HG02938 (cell line): ENCODE measurements around the gene CRYBG3.

Source experiments
- ATAC-seq: cut with Tn5 transposase; IDR thresholded peaks from one replicate; pipeline ENCODE4 v1.9.1; 2021; ENCODE audit warnings: mild to moderate bottlenecking, moderate library complexity; ENCODE audit not compliant: unreplicated experiment

Gene CRYBG3

DNA sequence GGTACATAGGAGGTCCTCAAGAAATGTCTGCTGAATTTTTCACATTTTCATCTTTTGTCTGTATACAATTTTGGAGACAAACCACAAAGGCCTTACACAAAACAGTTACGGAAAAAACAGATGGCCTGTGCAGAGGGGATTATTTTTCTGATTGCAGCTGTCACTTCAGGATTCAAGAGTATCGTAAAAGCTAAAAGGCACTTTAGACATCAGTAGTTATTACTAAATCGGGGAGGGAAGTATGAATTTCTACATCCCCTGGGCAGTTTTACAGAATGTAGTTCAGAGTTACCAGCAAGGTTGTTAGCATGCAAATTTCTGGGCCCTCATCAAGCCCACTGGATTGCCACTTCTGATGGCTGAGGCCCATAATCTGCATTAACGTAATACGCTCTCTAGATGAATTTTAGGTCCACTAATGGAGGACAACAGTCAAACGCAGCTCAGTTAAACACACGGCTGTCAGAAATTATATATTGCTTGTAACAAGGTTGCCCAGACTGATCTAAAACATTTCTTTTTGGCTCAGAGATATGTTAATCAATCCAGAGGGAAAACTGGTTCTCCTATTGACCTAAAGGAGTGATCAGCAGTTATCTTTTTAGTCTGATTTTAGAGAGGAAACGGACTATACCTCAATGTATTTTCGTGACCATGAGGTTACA, 149.3 kb downstream of the CRYBG3 start:
- ATAC-seq: no peak

DNA sequence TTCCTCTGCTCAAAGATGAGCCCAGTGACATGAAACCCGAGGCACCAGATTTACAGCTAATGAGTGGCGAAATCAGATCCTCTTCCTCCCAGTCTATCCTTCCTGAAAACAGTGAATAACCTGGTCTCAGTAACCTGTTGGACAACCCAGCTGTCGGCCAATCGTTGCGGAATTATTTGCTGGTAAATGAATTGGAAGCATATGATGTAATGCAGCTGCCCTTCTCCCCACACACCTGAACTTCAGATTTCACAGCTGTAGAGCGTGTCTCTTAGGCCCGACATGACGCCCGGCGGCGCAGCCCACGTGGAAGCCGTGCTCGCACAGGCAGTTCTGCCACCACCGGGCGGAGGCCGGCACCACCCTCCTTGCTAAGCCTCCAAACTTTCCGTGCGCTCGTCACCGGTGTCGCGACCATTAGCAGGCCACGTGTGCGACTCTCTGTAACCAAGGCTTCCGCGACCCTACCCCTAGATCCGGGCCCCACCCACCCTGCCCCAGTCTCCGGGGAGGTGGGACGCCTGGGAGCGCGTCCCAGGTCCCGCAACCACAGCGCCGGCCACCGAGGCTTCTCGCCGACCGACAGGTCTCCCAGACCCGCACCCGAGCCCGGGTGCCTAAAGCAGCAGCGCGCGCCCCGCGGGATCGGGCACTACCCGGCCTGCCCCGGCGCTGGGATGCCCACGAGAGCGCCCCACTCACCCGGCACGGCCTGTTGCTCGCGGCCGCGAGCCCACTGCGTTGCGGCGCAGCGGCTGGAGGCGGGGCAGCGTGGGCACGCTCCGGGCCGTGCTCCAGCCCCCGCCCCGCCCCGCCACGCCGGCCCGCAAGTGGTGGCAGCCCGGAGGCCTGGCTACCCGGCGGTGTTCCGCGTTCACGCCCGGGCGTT, 150.1 kb downstream of the CRYBG3 start, which contains the start of gene RIOX2:
RIOX2 (minus strand) TSS at position 753 of the 889 bp plus-strand sequence. CDS start 4,838 bp downstream, outside the sequence.
- ATAC-seq: peak; percentile 92

DNA sequence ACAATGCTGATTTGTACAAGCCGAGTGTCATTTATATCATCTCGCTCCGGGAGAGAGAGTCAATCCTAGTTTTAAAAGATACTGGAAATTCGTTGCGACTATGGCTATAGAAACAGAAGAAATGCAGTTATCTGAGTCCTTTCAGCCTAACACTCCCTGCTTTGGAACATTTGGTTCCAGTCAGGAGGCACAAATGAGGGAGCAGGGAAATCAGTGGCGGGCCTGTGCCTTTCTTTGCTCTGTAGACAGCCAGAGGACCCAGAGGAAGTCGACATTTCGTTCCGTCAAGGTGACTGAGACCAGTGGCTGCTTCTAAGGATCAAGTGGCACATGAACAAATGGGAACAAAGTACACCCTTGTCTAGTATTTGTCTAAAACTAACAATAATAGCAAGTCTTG, 151.2 kb downstream of the CRYBG3 start:
- ATAC-seq: no peak

DNA sequence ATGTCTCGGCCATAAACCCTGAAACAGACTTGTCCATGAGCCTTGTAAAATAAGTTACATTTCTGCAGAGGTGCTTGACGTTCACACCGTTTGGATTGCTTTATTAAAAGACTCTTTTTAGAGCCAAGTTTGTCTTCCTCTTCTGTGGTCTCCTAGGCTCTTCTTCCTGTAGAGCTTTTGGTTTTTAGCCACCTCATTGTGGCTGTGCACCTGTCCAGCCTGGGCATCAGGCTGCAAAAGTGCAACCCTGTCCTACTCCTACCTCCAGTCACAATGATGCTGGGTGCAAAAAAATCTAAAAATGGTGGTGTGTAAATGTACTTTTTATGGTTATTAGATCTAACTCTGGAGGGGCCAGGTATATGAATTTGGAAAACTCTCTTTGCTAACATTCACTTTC, 153.2 kb downstream of the CRYBG3 start:
- no peak for ATAC-seq

DNA sequence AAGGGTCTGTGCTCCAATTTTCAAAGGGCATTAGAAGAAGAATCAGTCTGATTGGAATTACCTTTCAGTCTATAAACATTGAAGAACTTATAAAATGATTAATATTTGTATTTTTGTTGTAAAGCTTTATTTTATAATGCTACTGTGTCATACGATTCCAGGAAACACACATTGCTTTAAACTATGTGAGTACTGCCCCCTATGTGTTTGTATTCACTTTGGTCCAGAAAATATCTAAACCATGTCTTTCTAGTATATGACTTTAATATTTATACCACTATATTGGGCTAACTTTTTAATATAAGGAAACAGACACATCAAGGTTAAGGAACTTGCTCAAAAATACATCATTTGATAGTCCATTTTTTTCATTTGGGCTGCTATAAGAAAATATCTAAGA, 153.7 kb downstream of the CRYBG3 start:
- ATAC-seq: no peak

DNA sequence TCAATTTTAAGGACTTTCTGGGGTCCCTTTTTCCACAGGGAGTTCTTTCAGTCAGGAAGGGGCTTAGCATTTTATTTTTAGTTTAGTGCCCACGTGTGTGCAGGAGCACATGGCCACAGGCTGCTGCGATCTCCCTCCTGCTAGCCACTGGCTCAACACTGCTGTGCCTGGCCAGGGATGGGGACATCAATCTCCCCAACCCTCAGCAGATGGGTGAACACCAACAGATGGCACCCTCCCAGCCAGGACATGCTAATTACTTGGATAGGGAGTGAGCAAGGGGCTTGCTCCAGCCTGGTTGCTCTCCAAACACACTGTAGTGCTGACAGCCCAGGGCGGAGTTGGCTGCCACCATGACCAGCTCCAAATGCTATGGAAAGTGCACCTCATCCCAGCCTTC, 157.8 kb downstream of the CRYBG3 start:
- ATAC-seq: no peak

DNA sequence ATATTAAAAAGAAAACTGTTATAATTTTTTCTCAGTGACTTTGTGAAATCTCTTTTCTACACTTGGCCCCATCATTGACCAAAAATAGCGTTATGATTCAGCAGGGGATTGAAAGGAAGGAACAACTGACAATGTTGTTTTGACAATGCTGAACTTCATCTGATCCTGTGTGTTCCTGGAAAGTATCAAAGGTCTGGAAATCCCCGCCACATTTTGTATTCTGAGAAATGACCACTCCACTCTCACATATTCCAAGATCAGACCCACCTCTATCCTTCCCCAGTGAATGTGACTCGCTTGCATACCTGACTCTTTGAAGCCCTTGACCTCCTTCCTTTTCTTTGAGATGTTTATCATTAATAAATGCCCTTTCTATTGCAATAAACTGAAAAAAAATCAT, 160.1 kb downstream of the CRYBG3 start:
- ATAC-seq: no peak

DNA sequence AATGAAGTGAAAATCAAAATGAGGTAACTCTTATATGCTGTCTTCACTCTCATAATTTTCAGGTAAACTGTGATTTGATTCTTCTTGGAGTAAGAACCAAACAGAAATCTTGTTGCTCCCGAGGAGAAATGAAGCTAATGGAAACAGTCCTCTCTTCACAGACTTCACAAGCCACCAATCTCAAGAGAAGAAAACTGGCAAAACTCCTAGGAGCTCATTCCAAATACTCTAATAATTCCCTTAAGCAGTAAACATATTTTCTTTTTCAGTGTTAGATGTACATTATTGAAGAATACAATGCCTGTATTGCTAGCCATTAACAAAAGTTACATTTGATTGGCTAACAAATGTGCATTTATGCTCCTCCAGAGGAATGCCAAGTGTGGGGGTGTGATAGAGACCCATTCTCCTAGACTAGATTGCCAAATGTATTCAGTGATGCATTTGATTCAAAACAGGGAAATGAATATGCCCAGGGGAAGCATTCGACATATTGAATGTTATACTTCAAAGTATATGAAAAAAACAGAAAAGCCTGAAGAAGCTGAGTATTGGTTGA, 162.2 kb downstream of the CRYBG3 start:
- ATAC-seq: no peak

DNA sequence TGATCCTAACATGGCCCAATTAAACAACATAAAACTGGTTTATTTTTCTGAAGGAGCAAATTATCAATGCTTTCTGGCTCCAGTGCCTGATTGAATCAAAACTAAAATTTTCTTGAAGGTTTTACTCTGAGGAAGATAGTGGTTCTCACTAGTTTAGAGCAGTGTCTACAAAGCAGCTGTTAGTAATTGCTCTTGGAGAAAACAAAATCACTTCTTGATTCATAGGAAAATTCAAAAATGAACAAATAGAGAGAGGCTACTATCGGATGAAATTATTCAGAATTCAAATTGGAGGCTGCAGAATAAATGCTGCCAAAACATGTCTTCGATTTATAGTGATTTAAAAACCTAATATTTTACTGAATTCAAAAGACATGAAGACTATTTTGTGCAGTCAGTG, 165.5 kb downstream of the CRYBG3 start:
- no peak for ATAC-seq

DNA sequence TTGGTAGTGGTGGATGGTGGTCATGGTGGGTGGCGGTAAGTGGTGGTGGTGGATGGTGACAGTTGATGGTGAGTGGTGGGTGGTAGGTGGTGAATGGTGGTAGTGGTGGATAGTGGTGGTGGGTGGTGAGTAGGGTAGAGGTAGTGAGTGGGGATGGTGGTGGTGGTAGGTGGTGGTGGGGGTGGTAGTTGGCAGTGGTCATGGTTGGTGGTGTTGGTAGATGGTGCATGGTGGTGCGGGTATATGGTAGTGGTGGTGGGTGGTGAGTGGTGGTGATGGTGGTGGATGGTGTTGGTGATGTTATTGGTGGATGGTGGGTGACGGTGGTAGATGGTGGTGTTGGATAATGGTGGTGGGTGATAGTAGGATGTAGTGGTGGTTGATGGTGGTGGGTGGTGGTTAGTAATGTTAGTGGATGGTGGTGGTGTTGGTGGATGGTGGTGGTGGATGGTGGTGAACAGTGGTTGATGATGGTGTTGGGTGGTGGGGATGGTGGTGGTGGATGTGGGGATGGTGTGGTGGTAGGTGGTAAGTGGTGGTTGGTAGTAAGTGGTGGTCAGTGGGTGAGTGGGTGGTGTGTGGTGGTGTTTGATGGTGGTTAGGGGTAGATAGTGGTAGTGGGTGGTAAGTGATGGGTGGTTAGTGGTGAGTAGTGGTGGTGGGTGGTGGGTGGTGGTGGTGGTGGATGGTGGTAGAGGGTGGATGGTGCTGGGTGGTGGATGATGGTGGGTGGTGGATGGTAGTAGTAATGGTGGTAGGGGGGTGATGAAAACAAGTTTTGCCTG, 167.2 kb downstream of the CRYBG3 start:
- ATAC-seq: no peak

DNA sequence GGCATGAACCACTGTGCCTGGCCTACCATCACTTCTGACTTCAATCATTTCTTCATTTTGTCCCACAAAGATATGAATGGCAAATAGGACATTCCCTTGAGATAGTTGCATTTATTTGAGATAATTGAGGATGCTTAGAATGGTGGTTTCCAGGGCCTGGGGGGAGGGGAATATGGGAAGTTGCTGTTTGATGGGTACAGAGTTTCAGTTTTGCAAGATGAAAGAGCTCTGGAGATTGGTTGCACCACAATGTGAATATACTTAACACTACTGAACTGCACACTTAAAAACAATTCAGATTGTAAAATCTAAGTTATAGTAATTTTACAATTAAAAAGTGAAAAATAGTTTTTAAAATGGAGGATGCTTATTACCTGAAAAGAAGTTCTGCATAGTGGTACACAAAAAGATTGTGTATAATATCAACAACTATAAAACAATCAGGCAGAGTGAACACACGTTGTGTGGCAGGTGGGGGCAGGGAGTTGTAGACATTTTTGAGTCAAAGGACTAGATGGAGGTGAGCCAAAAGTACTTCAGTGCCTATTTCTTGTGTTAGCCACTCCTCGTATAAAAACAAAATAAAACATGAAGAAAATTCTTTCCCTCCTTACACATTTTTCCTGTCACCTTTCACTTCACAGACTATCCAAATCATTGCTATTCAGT, 168.9 kb downstream of the CRYBG3 start:
- ATAC-seq: no peak

DNA sequence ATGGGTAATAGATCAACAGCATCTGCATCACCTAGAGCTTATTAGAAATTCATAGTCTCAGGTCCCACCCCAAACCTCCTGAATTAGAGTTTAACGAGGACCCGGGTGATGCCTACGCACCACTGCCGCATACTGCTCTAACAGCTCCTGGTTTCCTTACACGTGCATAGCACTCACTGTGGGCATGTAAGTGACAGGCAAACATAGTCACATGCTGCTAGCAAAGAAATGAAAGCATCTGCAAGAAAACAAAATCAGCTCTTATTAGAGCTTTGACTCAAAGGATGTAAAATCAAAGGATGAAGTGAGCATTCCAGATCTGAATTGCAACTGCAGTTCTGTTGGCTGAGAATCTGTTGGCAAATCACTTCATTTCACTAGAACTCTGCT, 169.5 kb downstream of the CRYBG3 start:
- no peak for ATAC-seq

DNA sequence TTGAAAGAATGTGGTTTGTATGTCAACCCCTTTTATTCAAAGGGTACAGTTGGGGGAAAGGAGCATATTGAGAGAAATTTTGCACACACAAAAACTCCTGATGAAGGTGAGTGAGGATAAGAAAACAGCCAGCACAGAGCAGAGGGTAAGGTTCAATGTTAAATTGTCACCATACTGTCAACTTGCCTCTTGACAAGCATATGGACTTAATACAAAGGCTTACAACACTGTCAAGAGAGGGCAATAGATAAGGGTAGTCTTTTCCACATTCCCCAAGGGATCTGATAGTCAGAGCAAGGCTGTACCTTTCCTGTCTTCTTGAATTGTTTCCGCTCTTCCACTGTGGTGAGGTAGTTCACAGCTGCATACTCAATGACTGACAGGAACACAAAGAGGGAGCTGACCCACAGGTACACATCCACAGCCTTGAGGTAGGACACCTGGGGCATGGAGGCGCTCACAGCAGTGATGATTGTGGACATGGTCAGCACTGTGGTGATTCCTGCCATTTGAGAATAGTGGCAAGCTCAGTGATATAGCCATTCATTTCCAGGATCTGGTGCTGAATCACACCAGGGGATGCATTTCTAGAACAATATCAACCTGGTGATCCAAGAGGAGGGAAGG, 170.8 kb downstream of the CRYBG3 start:
- no peak for ATAC-seq

DNA sequence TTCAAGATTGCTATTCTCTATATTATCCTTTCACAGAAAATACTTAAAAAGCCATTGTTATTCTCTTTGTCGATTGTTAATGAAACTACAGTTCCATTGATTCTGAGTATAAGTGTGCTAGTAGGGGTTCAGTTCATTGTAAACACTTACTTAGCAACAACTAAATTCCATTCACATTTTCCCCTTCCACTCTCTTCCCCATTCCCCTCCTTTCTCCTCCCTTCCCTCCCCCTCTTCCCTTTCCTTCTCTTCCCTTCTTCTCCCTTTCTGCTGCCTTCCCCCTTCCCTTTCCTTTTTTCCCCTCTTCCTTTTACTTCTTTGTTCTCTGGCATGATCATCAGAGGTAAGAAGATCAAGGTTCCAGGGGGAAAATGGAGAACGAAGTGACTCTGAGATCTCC, 171.7 kb downstream of the CRYBG3 start:
- no peak for ATAC-seq

DNA sequence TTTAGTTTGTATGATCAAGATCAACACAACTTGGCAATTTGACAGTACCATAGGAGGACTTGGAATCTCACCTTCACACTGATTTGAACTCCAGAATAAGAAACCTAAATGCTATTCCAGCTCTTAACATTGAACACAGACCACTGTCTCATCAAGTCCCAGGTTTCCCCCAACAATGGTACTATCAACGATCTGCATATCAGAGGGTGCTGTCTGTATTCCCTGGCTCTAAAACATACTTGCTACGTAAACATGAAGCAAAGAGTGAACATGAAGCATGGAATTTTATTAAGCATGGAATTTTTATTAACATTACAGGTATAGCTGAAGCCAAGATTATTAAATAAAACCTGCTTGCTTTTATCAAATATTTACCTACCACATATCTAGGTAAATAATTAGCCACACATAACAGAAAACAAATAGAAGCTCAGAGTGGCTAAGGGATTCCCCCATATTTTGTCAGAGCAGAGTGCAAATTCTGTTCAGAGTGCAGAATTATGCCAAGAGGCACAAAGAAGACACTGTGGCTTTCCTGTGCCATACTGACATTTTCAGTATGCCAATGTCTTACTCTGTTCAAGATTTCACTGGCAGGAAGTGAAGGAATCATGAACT, 172.6 kb downstream of the CRYBG3 start:
- ATAC-seq: no peak
